ENCODE results near the gene BAG3.
"Not testable (repeated sequence)": the region's sequence is repeated elsewhere in the genome, so short reads cannot be mapped to it uniquely, and the experiment has no call there.

The BAG3 gene

GRCh38 chr10:119650692-119651513, at the start of gene BAG3:
TSS of gene BAG3 (plus strand) at chr10:119651380. CDS start at chr10:119651676, 296 bp downstream.
- peak; percentile 44 for DNase-seq

GRCh38 chr10:119602241-119603095, 48.7 kb upstream of the BAG3 start:
- DNase-seq, result no peak

GRCh38 chr10:119604468-119604867, 46.7 kb upstream of the BAG3 start:
- DNase-seq, result no peak

GRCh38 chr10:119608316-119609155, 42.6 kb upstream of the BAG3 start:
- no peak for DNase-seq

GRCh38 chr10:119609516-119609915, 41.7 kb upstream of the BAG3 start:
- no peak for DNase-seq

GRCh38 chr10:119611433-119611832, 39.7 kb upstream of the BAG3 start:
- DNase-seq, result no peak

GRCh38 chr10:119613741-119614140, 37.4 kb upstream of the BAG3 start:
- no peak for DNase-seq

- DNase-seq, result no peak
Measured at GRCh38 chr10:119614686-119615085, 36.5 kb upstream of the BAG3 start.

- DNase-seq, result no peak
Measured at GRCh38 chr10:119616882-119617570, 34.2 kb upstream of the BAG3 start.

- no peak for DNase-seq
Measured at GRCh38 chr10:119619215-119619614, 32.0 kb upstream of the BAG3 start.

GRCh38 chr10:119619811-119620210, 31.4 kb upstream of the BAG3 start:
- not testable (repeated sequence) for DNase-seq

GRCh38 chr10:119620241-119621077, 30.7 kb upstream of the BAG3 start:
- DNase-seq, result no peak

- DNase-seq, result no peak
Measured at GRCh38 chr10:119621078-119621384, 30.1 kb upstream of the BAG3 start.

GRCh38 chr10:119625570-119626280, 25.5 kb upstream of the BAG3 start:
- DNase-seq, result no peak

GRCh38 chr10:119630300-119630699, 20.9 kb upstream of the BAG3 start:
- DNase-seq, result no peak

- DNase-seq, result no peak
Measured at GRCh38 chr10:119633538-119634218, 17.5 kb upstream of the BAG3 start.

- no peak for DNase-seq
Measured at GRCh38 chr10:119634219-119634544, 17.0 kb upstream of the BAG3 start.

GRCh38 chr10:119637631-119638030, 13.5 kb upstream of the BAG3 start:
- no peak for DNase-seq

- no peak for DNase-seq
Measured at GRCh38 chr10:119638982-119639381, 12.2 kb upstream of the BAG3 start.

GRCh38 chr10:119640384-119640783, 10.8 kb upstream of the BAG3 start:
- no peak for DNase-seq
